Nephron (organoid): ENCODE results near the gene ABLIM2.
A peak's percentile ranks its signal among the peaks of the same experiment; 100 is the strongest.

Experiments
- H3K27ac Mint-ChIP-seq, 3 experiments: 2 replicates each; pipeline ENCODE4 v1.8.0; 2020; ENCODE audit warnings: mixed read lengths in 3 of 3, mild to moderate bottlenecking in 2 of 3, moderate library complexity in 1 of 3
- H3K27me3 Mint-ChIP-seq: 2 replicates; pipeline ENCODE4 v1.8.0; 2021; ENCODE audit warnings: low read depth, mild to moderate bottlenecking, moderate library complexity, mixed read lengths
- H3K36me3 Mint-ChIP-seq: 2 replicates; pipeline ENCODE4 v1.8.0; 2020; ENCODE audit warnings: low read depth, mixed read lengths
- H3K4me1 Mint-ChIP-seq: 2 replicates; pipeline ENCODE4 v1.8.0; 2020; ENCODE audit warnings: mixed read lengths
- H3K4me3 Mint-ChIP-seq, 3 experiments: 2 replicates each; pipeline ENCODE4 v1.8.0; 2020; ENCODE audit warnings: mild to moderate bottlenecking in 3 of 3, mixed read lengths in 3 of 3, moderate library complexity in 2 of 3
- H3K9me3 Mint-ChIP-seq: 2 replicates; pipeline ENCODE4 v1.8.0; 2020; ENCODE audit warnings: mixed read lengths
- CTCF ChIP-seq, 3 experiments: fragments of 200-600 bp; sonication (generic); IDR thresholded peaks; one replicate each; pipeline ENCODE4 v1.5.0; 2021; ENCODE audit warnings: antibody characterized with exemption in 3 of 3; ENCODE audit not compliant: unreplicated experiment in 3 of 3

Gene ABLIM2

GRCh38 chr4:7981738-7982394 is 176.7 kb downstream of the ABLIM2 start:
- Mint-ChIP-seq H3K27me3 (no peaks in the 10 kb centered on the region), H3K4me1 (peaks cover 32% of the 10 kb centered on the region)

GRCh38 chr4:7980036-7980435 is 178.6 kb downstream of the ABLIM2 start:
- no peaks in the 10 kb centered on the region for H3K36me3 Mint-ChIP-seq
- H3K4me3 Mint-ChIP-seq: no peak overlapping the region
- H3K27ac Mint-ChIP-seq: no peak overlapping the region
- no peak for TF ChIP-seq CTCF (IDR thresholded peaks at IDR 0.05; ENCODE audit: unreplicated experiment in 3 of 3)
- no peaks in the 10 kb centered on the region for H3K27me3 Mint-ChIP-seq
- H3K4me1 Mint-ChIP-seq: peaks cover 23% of the 10 kb centered on the region
- H3K9me3 Mint-ChIP-seq: no peaks in the 10 kb centered on the region

More at GRCh38 chr4:7981738-7982394, 176.7 kb downstream of the ABLIM2 start:
- H3K9me3 Mint-ChIP-seq: no peaks in the 10 kb centered on the region
- no peak for TF ChIP-seq CTCF (IDR thresholded peaks at IDR 0.05; ENCODE audit: unreplicated experiment in 3 of 3)
- no peak overlapping the region for H3K27ac Mint-ChIP-seq
- H3K36me3 Mint-ChIP-seq: no peaks in the 10 kb centered on the region
- H3K4me3 Mint-ChIP-seq: no peak overlapping the region

GRCh38 chr4:7979652-7979968 is 179.0 kb downstream of the ABLIM2 start:
- H3K27me3 Mint-ChIP-seq: no peaks in the 10 kb centered on the region
- no peak overlapping the region for H3K4me3 Mint-ChIP-seq

GRCh38 chr4:7978907-7979651 is 179.5 kb downstream of the ABLIM2 start:
- Mint-ChIP-seq H3K27me3 (no peaks in the 10 kb centered on the region), H3K27ac (peak overlapping the region in 2 of 3 experiments; percentile 3 to 18), H3K9me3 (no peaks in the 10 kb centered on the region), H3K4me3 (no peak overlapping the region), H3K36me3 (no peaks in the 10 kb centered on the region), H3K4me1 (peaks cover 22% of the 10 kb centered on the region)
- TF ChIP-seq CTCF (IDR thresholded peaks at IDR 0.05; ENCODE audit: unreplicated experiment in 3 of 3): no peak

More at GRCh38 chr4:7979652-7979968, 179.0 kb downstream of the ABLIM2 start:
- Mint-ChIP-seq H3K9me3 (no peaks in the 10 kb centered on the region), H3K4me1 (peaks cover 23% of the 10 kb centered on the region), H3K36me3 (no peaks in the 10 kb centered on the region), H3K27ac (peak overlapping the region in 2 of 3 experiments; percentile 3 to 18)
- TF ChIP-seq CTCF (IDR thresholded peaks at IDR 0.05; ENCODE audit: unreplicated experiment in 3 of 3): no peak

- H3K27ac Mint-ChIP-seq: peak overlapping the region in 2 of 3 experiments; percentile 62 to 90
- no peaks in the 10 kb centered on the region for H3K27me3 Mint-ChIP-seq
- no peaks in the 10 kb centered on the region for H3K9me3 Mint-ChIP-seq
- TF ChIP-seq CTCF (IDR thresholded peaks at IDR 0.05; ENCODE audit: unreplicated experiment in 3 of 3): no peak
- peaks cover 18% of the 10 kb centered on the region for H3K4me1 Mint-ChIP-seq
- H3K4me3 Mint-ChIP-seq: no peak overlapping the region
- no peaks in the 10 kb centered on the region for H3K36me3 Mint-ChIP-seq
Observed at GRCh38 chr4:7978489-7978888, 180.1 kb downstream of the ABLIM2 start.
